ENCODE data around the gene RASGRF2. TPM values are rescaled to one million over a fixed set of nuclear protein-coding genes. Genes with fewer than 3 reads are reported as not detected.

The RASGRF2 gene
- total and polyA plus RNA-seq, 10 donors = 0.74 to 13.9 (median 8.8) TPM

GRCh38 chr5:81226949-81227348, 266.8 kb downstream of the RASGRF2 start:
- intact Hi-C loops (cut with DNase I; ENCODE audit: low total_unique reads) = no loop called here
- WGBS, 5 donors = 83 to 95% (median 88%) methylated on average over 1 of the region's 1 CpG
- H3K27ac ChIP-seq = no peak overlapping the region
- H3K4me1 ChIP-seq = no peaks in the 10 kb centered on the region
- no peaks in the 10 kb centered on the region for H3K9me3 ChIP-seq
- DNase-seq = no peak
- no peak overlapping the region for H3K4me3 ChIP-seq
- no peaks in the 10 kb centered on the region for H3K27me3 ChIP-seq (replicated peaks in 1 of 7)
- TF ChIP-seq POLR2A (IDR thresholded peaks at IDR 0.05) (no peak), POLR2AphosphoS5 (IDR thresholded peaks at IDR 0.05) (no peak), CTCF (IDR thresholded peaks at IDR 0.05 in 8 of 11, conservative IDR thresholded peaks at IDR 0.05 in 3 of 11) (no peak)
- peaks cover 0 to 7% (median 0%) of the 10 kb centered on the region in 6 donors for H3K36me3 ChIP-seq

- H3K36me3 ChIP-seq = peaks cover 0 to 7% (median 0%) of the 10 kb centered on the region in 6 donors
- 68 to 81% (median 77%) methylated on average over 4 of the region's 4 CpGs for WGBS, 5 donors
- intact Hi-C loops (cut with DNase I; ENCODE audit: low total_unique reads) = no loop called here
Observed at GRCh38 chr5:81228084-81228483, 267.9 kb downstream of the RASGRF2 start.

DNA sequence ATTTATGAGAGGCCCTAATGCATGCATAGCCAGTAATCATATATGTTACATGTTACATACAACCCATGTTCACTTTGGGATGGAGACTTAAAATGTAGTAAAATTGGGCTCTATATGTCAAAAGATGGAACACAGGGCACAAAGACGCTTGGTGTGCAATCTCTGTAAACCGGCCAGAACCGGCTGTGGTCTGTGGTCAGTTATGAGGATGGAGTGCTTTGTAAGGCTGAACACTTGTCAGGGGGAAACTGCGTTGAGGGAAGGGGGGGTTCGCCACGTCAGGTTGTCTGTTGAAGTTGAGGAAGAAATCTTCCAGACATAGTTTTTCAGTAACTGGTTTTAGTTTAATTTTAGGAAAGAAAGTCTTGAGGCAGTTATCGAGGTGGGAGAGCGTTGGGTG, 270.3 kb downstream of the RASGRF2 start:
- H3K27ac ChIP-seq = no peak overlapping the region
- H3K36me3 ChIP-seq = peaks cover 0 to 7% (median 0%) of the 10 kb centered on the region in 6 donors
- TF ChIP-seq CTCF (IDR thresholded peaks at IDR 0.05 in 8 of 11, conservative IDR thresholded peaks at IDR 0.05 in 3 of 11) (no peak), POLR2A (IDR thresholded peaks at IDR 0.05) (no peak), POLR2AphosphoS5 (IDR thresholded peaks at IDR 0.05) (no peak)
- no peak overlapping the region for H3K4me3 ChIP-seq
- H3K4me1 ChIP-seq = peaks cover 3 to 29% (median 16%) of the 10 kb centered on the region in 6 donors
- DNase-seq = no peak
- H3K27me3 ChIP-seq (replicated peaks in 1 of 7) = peaks cover 0 to 10% (median 0%) of the 10 kb centered on the region in 7 donors
- WGBS, 5 donors = 59 to 61% (median 61%) methylated on average over 8 of the region's 8 CpGs
- intact Hi-C loops (cut with DNase I; ENCODE audit: low total_unique reads) = no loop called here
- H3K9me3 ChIP-seq = no peaks in the 10 kb centered on the region

More at GRCh38 chr5:81228084-81228483, 267.9 kb downstream of the RASGRF2 start:
- no peak for DNase-seq
- peaks cover 0 to 7% (median 3%) of the 10 kb centered on the region in 6 donors for H3K4me1 ChIP-seq
- H3K27ac ChIP-seq = no peak overlapping the region
- H3K27me3 ChIP-seq (replicated peaks in 1 of 7) = peaks cover 0 to 7% (median 0%) of the 10 kb centered on the region in 7 donors
- H3K9me3 ChIP-seq = no peaks in the 10 kb centered on the region
- TF ChIP-seq POLR2A (IDR thresholded peaks at IDR 0.05) = no peak
- TF ChIP-seq POLR2AphosphoS5 (IDR thresholded peaks at IDR 0.05) = no peak
- no peak for TF ChIP-seq CTCF (IDR thresholded peaks at IDR 0.05 in 8 of 11, conservative IDR thresholded peaks at IDR 0.05 in 3 of 11)
- no peak overlapping the region for H3K4me3 ChIP-seq

- intact Hi-C loops (cut with DNase I; ENCODE audit: low total_unique reads) = no loop called here
- H3K4me1 ChIP-seq = peaks cover 3 to 33% (median 18%) of the 10 kb centered on the region in 6 donors
- H3K4me3 ChIP-seq = peak overlapping the region in 3 of 8 donors; percentile 3 to 56 (median 17)
- no peak for DNase-seq
- H3K27ac ChIP-seq = peak overlapping the region in 7 of 8 donors; percentile 29 to 68 (median 55)
- WGBS, 5 donors = 69 to 85% (median 83%) methylated on average over 11 to 12 of the region's 12 CpGs
- no peaks in the 10 kb centered on the region for H3K36me3 ChIP-seq
- TF ChIP-seq CTCF (IDR thresholded peaks at IDR 0.05 in 8 of 11, conservative IDR thresholded peaks at IDR 0.05 in 3 of 11) = no peak
- TF ChIP-seq POLR2A (IDR thresholded peaks at IDR 0.05) = no peak
- TF ChIP-seq POLR2AphosphoS5 (IDR thresholded peaks at IDR 0.05) = no peak
- H3K9me3 ChIP-seq = no peaks in the 10 kb centered on the region
- H3K27me3 ChIP-seq (replicated peaks in 1 of 7) = peaks cover 0 to 10% (median 0%) of the 10 kb centered on the region in 7 donors
Observed at GRCh38 chr5:81232464-81233079, 272.4 kb downstream of the RASGRF2 start.

All from spleen (tissue), 11 donors.